Large intestine (tissue), 3 donors: Measurements from ENCODE around the gene ORM1. TPM values are rescaled to one million over a fixed set of nuclear protein-coding genes. Genes with fewer than 3 reads are reported as not detected.

Source experiments
- DNase-seq, 2 donors: peaks; one replicate each; pipeline versions ENCODE4 v3.0.0 to v3.0.0-alpha.2; 2013
- H3K27ac ChIP-seq: one replicate; pipeline ENCODE4 v1.5.1; 2013; ENCODE audit warnings: low read length
- H3K27me3 ChIP-seq: 2 replicates; pipeline ENCODE4 v1.6.1; 2013; ENCODE audit warnings: low read length; ENCODE audit not compliant: control insufficient read depth, insufficient read depth
- H3K36me3 ChIP-seq: 2 replicates; pipeline ENCODE4 v1.6.1; 2013; ENCODE audit warnings: low read length; ENCODE audit not compliant: control insufficient read depth, insufficient read depth
- H3K4me1 ChIP-seq: one replicate; pipeline ENCODE4 v1.6.1; 2013; ENCODE audit warnings: low read length; ENCODE audit not compliant: control insufficient read depth, insufficient read depth
- H3K4me3 ChIP-seq: one replicate; pipeline ENCODE4 v1.5.1; 2013; ENCODE audit warnings: low read length
- H3K9me3 ChIP-seq: one replicate; pipeline ENCODE4 v1.6.1; 2013; ENCODE audit warnings: mild to moderate bottlenecking, low read depth, low read length, moderate library complexity; ENCODE audit not compliant: control insufficient read depth
- WGBS: methylation state at CpG from one replicate; pipeline ENCODE4 v1.1.5; 2013; ENCODE audit warnings: low lambda C conversion rate; ENCODE audit not compliant: insufficient coverage; 5-methylcytosine and 5-hydroxymethylcytosine counted together
- polyA plus RNA-seq: library from polyadenylated mRNA; unstranded; fragments of 120-200 nt; gene quantifications from one replicate; pipeline ENCODE4 v1.2.1, GENCODE V29; 2013

The ORM1 gene
- polyA plus RNA-seq, 1 donor: 0.09 TPM

GRCh38 chr9:114367772-114368569 is 45.1 kb downstream of the ORM1 start:
- no peak for DNase-seq
- Histone ChIP-seq H3K4me1 (no peaks in the 10 kb centered on the region), H3K9me3 (peaks cover 3% of the 10 kb centered on the region), H3K4me3 (no peak overlapping the region), H3K36me3 (peaks cover 49% of the 10 kb centered on the region), H3K27me3 (no peaks in the 10 kb centered on the region), H3K27ac (no peak overlapping the region)
- 100% methylated on average over 1 of the region's 14 CpGs for WGBS

DNA sequence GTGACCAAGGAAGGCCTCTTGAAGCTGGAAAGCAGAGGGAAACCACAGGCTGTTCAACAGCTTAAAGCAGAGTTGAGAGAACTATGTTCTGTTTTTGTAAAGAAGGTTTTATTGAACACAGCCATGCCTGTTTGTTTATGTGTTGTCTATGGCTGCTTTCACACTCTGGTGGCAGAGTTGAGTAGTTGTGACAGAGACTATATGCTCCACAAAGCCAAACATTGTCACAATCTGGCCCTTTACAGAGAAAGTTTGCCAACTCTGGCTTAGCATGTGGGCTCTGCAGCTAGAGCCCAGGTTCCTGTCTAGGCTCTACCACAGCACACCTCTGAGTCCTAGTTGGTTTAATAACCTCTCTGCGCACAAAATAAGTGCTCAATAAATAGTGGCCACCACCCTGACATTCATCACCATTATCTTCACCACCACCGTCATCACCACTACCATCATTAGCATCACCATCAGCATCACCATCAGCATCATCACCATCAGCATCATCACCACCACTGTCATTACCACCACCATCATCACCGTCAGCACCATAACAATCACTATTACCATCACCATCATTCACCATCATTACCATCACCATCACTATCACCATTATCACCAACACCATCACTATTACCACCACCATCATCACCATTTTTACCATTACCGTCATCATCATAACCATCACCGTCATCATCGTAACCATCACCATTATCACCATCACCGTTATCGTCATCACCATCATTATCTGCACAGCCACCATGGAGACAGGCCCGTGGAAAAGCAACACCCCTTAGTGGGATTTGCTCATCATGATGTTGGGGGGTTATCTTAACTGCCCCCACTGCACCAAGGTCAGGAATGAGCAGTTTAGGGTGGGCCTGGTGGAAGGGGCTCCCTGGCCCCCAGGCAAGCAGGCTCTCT is 46.6 kb downstream of the ORM1 start:
- Histone ChIP-seq H3K36me3 (peaks cover 42% of the 10 kb centered on the region), H3K4me1 (no peaks in the 10 kb centered on the region), H3K27ac (no peak overlapping the region), H3K9me3 (peaks cover 3% of the 10 kb centered on the region), H3K27me3 (no peaks in the 10 kb centered on the region), H3K4me3 (no peak overlapping the region)
- DNase-seq: no peak
- WGBS: 97% methylated on average over 6 of the region's 9 CpGs

DNA sequence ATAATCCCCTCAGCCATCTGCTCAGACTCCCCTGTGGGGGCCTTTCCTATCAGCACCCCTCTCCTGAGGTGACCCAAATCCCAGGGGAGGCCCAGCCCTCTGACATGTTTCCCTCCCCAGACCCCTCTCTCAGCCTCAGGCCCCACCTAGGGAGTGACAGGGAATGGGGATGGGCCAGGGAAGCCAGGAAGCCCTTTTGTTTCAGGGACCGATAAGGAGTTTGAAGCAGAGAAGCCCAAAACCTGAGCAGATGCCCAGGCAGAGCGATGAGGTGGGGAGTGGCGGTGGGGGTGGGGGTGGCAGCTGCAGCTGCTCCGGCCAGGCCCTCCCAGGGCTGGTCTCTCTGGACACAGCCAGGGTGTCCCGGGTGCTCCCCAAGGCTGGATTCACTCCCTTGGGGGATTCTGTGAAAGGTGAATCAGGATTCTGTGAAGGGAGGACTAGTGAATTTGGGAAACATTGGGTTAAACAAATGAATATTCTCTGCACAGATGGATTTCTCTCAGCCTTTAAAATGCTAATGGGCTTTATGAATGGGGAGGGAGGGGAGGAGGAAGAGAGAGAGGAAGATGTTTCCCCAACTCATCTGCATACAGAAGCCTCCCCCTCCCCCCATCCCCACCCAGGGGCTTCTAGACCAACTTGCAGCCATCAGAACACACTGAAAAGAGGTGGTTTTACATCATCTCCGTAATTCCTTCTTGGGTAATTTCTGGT is 47.5 kb downstream of the ORM1 start:
- H3K4me3 ChIP-seq: no peak overlapping the region
- no peaks in the 10 kb centered on the region for H3K27me3 ChIP-seq
- peaks cover 42% of the 10 kb centered on the region for H3K36me3 ChIP-seq
- DNase-seq: no peak
- H3K9me3 ChIP-seq: peaks cover 3% of the 10 kb centered on the region
- no peaks in the 10 kb centered on the region for H3K4me1 ChIP-seq
- H3K27ac ChIP-seq: no peak overlapping the region
- WGBS: no CpG with 5 or more reads among the region's 6 CpGs

DNA sequence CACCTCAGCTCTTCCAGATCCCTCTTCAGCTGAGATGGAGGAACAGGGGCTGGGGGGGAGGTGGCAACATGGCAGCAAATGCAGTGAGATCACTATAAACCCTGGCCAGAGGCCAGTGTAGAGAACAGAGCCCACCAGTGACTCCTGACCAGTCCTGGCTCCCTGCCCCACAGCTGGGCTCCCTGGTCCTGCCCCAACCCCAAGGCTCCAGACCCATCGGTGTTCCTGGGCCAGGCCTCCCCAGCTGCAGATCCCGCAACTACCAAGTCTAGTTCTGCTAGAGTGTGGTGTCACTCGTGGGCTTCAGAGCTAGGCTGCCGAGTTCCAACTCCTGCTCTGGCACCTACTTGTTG is 48.0 kb downstream of the ORM1 start:
- H3K4me3 ChIP-seq: no peak overlapping the region
- no peak for DNase-seq
- no peaks in the 10 kb centered on the region for H3K4me1 ChIP-seq
- WGBS: no CpG with 5 or more reads among the region's 4 CpGs
- no peak overlapping the region for H3K27ac ChIP-seq
- H3K36me3 ChIP-seq: peaks cover 42% of the 10 kb centered on the region
- H3K9me3 ChIP-seq: peaks cover 3% of the 10 kb centered on the region
- H3K27me3 ChIP-seq: no peaks in the 10 kb centered on the region

- Histone ChIP-seq H3K4me1 (no peaks in the 10 kb centered on the region), H3K4me3 (no peak overlapping the region), H3K36me3 (peaks cover 44% of the 10 kb centered on the region), H3K9me3 (peaks cover 3% of the 10 kb centered on the region), H3K27me3 (no peaks in the 10 kb centered on the region), H3K27ac (no peak overlapping the region)
- DNase-seq: no peak
- no CpG with 5 or more reads among the region's 7 CpGs for WGBS
These were observed 48.5 kb downstream of the ORM1 start for GRCh38 chr9:114371343-114371944.

GRCh38 chr9:114371973-114372917 is 49.3 kb downstream of the ORM1 start:
- Histone ChIP-seq H3K4me1 (no peaks in the 10 kb centered on the region), H3K9me3 (peaks cover 3% of the 10 kb centered on the region), H3K36me3 (peaks cover 49% of the 10 kb centered on the region), H3K27ac (peak overlapping the region; percentile 23), H3K4me3 (no peak overlapping the region), H3K27me3 (no peaks in the 10 kb centered on the region)
- WGBS: no CpG with 5 or more reads among the region's 14 CpGs
- no peak for DNase-seq

DNA sequence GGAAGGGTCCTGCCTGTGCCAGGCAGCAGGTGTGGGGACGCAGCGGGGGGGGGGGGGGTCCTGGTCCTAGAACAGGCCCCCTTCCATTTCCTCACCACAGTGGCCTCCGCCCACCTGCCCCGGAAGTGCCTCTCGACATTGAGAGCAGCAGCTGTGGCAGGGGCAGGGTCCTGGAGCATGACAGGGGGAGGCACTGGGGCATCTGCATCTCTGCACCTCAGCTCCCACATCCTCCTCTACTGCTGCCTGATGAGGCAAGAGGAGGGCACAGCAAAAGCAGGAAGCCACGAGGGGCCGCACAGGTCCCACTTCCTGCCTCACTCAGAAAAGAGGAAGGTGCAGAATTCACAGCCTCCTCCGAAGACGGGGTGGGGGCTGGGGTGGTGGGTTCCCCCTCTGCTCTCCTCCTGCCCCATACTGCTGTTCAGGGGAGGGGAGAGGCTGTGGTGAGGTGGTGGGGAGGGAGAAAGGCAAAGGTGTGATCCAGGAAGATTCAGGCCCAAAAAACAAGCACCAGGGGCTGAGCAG is 50.1 kb downstream of the ORM1 start:
- Histone ChIP-seq H3K27me3 (no peaks in the 10 kb centered on the region), H3K9me3 (peaks cover 3% of the 10 kb centered on the region), H3K36me3 (peaks cover 48% of the 10 kb centered on the region), H3K27ac (peak overlapping the region; percentile 23), H3K4me1 (no peaks in the 10 kb centered on the region), H3K4me3 (no peak overlapping the region)
- no CpG with 5 or more reads among the region's 9 CpGs for WGBS
- peak in 1 of 2 donors; percentile 41 for DNase-seq

DNA sequence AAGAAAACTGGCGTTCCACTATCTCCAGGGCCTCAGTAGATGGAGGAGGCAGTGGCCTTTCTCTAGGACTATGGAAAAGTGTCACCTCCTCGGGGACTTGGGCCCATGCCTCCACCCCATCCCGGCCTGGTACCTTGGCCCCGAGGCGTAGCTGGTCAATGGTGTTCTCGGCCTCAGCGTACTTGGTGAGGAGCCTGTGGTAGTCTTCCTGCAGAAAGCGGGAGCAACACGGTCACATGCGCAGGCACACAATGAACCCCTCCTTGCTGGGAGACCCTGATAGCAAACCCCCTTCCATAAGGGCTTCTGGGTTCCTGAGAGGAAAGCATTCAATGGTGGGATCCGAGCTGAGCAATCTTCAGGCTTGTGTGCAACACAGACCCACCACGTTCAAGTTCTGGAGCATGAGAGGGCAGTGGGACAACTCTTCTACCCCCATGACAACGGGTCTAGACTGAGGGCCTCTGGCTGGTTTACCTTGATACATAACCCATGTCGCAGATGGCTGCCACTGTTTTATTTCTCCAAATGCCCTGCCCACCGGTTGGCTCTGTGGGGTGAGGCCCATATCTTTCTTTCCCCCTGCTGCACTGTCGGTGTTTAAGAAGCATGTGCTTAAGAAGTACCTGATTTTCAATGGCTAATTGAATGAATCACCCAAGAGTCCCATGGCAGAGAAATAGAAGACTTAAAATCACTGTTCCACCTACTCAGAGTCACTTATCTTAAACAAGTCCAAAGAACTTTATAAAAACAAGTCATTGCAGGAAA is 51.2 kb downstream of the ORM1 start:
- no peak overlapping the region for H3K4me3 ChIP-seq
- DNase-seq: no peak
- peaks cover 50% of the 10 kb centered on the region for H3K36me3 ChIP-seq
- no CpG with 5 or more reads among the region's 16 CpGs for WGBS
- H3K27ac ChIP-seq: no peak overlapping the region
- H3K27me3 ChIP-seq: no peaks in the 10 kb centered on the region
- H3K4me1 ChIP-seq: no peaks in the 10 kb centered on the region
- no peaks in the 10 kb centered on the region for H3K9me3 ChIP-seq

DNA sequence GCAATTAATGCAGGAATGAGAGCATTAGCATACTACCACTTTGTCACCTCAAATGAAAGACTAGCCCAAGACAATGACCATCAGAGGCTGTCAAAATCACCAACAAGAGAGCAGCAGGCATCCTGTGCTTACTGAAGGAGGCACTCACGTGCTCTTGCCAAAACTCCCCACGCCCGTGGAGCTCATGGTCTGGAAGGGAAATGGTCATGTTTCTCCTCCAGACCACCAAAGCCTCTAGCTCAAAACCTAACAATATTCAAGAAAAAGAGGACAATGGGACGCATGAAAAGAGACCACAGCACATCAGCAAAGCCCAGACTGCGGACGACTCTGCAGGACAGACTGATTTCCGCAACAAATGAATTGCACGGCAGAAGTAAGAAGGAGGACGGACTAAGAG is 52.0 kb downstream of the ORM1 start:
- 85% methylated on average over 3 of the region's 9 CpGs for WGBS
- no peak for DNase-seq
- no peaks in the 10 kb centered on the region for H3K4me1 ChIP-seq
- H3K9me3 ChIP-seq: no peaks in the 10 kb centered on the region
- no peak overlapping the region for H3K4me3 ChIP-seq
- peaks cover 55% of the 10 kb centered on the region for H3K36me3 ChIP-seq
- no peak overlapping the region for H3K27ac ChIP-seq
- H3K27me3 ChIP-seq: no peaks in the 10 kb centered on the region
